ENCODE data around the gene CSNK2A3. TPM values are rescaled to one million over a fixed set of nuclear protein-coding genes. Genes with fewer than 3 reads are reported as not detected.

CSNK2A3 gene
- total and polyA plus RNA-seq, 2 of the 13 experiments (the other 11 are each of a cell fraction or from before 2014, with no cell fraction given), result 1.7 to 3.5 TPM

GRCh38 chr11:11348303-11348702, 4.7 kb downstream of the CSNK2A3 start:
- no peak overlapping the region for H3K4me2 ChIP-seq (ENCODE audit: low read depth, low read length)
- no peaks in the 10 kb centered on the region for H3K79me2 ChIP-seq (ENCODE audit: insufficient read depth, low read length)
- BruUV-seq (replicated peaks), result no TSS peak
- no peak overlapping the region for H3K4me3 ChIP-seq (replicated peaks in 1 of 3; ENCODE audit: insufficient read depth in 1 of 3, low read depth in 2 of 3, low read length in 3 of 3)
- H3K27ac ChIP-seq (ENCODE audit: extremely low read length, insufficient read depth, low read length), result no peak overlapping the region
- no peak overlapping the region for H3K9ac ChIP-seq (ENCODE audit: insufficient read depth, low read depth, low read length)
- FAIRE-seq (no peak), DNase-seq (ENCODE audit: low spot score) (no peak), ATAC-seq (no peak)
- H4K20me1 ChIP-seq (ENCODE audit: insufficient read depth, low read length), result no peaks in the 10 kb centered on the region
- CTCF ChIA-PET (ENCODE audit: low intra/inter-chr PET ratio, low total read pairs), result no interaction called here
- H3K27me3 ChIP-seq (ENCODE audit: control insufficient read depth in 1 of 2, insufficient read depth in 2 of 2, low read length in 2 of 2), result peaks cover 4 to 9% of the 10 kb centered on the region in 2 experiments; a peak in 3 of 5 replicates
- H2AFZ ChIP-seq (ENCODE audit: low read length), result no peak overlapping the region
- H3K36me3 ChIP-seq (replicated peaks in 1 of 2; ENCODE audit: control insufficient read depth in 1 of 2, insufficient read depth in 2 of 2, low read length in 2 of 2), result no peaks in the 10 kb centered on the region
- no peaks in the 10 kb centered on the region for H3K9me3 ChIP-seq (ENCODE audit: low read length)
- intact Hi-C loops (cut with micrococcal nuclease; ENCODE audit: unreplicated experiment) (no loop called here), in situ Hi-C loops (cut with HindIII; ENCODE audit: extremely low pct_ligation_motif_present, low pct_unique_long_range_greater_than_20kb) (no loop called here)
- H3K4me1 ChIP-seq (ENCODE audit: insufficient read depth, low read length), result no peaks in the 10 kb centered on the region
- TF ChIP-seq ZSCAN30 (CRISPR knock-in tag; IDR thresholded peaks at IDR 0.05) (no peak), KMT2A (CRISPR knock-in tag; IDR thresholded peaks at IDR 0.05) (no peak), STAT6 (CRISPR knock-in tag; IDR thresholded peaks at IDR 0.05; ENCODE audit: borderline replicate concordance) (no peak), ARNTL (CRISPR knock-in tag; IDR thresholded peaks at IDR 0.05) (no peak), NFAT5 (CRISPR knock-in tag; IDR thresholded peaks at IDR 0.05) (no peak), SETDB1 (CRISPR knock-in tag; IDR thresholded peaks at IDR 0.05; ENCODE audit: borderline replicate concordance) (no peak), PREB (CRISPR knock-in tag; IDR thresholded peaks at IDR 0.05) (no peak), FOXM1 (CRISPR knock-in tag; IDR thresholded peaks at IDR 0.05) (no peak), NFIC (IDR thresholded peaks at IDR 0.05; ENCODE audit: low read length) (no peak)
- POLR2A ChIA-PET, result no interaction called here
- WGBS (ENCODE audit: low lambda C conversion rate), result 74% methylated on average over 5 of the region's 5 CpGs

All from HepG2 (cell line).